T-helper 1 cell treated with Interleukin-12 subunit alpha and Interleukin-12 subunit beta and Interleukin-4 antibody, amounts not matched to agents 30 μg/mL and 1 μg/mL, for 36 hours (primary cell): Measurements from ENCODE around the gene FXYD5.

Experiments
- H3K27ac Mint-ChIP-seq: one replicate; pipeline ENCODE4 v1.8.0; 2021; ENCODE audit warnings: mild to moderate bottlenecking, mixed read lengths
- H3K27me3 Mint-ChIP-seq: one replicate; pipeline ENCODE4 v1.8.0; 2021; ENCODE audit warnings: low read depth, mixed read lengths
- H3K36me3 Mint-ChIP-seq: one replicate; pipeline ENCODE4 v1.8.0; 2021; ENCODE audit warnings: low read depth, mixed read lengths
- H3K4me1 Mint-ChIP-seq: one replicate; pipeline ENCODE4 v1.8.0; 2021; ENCODE audit warnings: low read depth, mixed read lengths
- H3K4me3 Mint-ChIP-seq: one replicate; pipeline ENCODE4 v1.8.0; 2021; ENCODE audit warnings: mild to moderate bottlenecking, moderate library complexity, mixed read lengths
- H3K9me3 Mint-ChIP-seq: one replicate; pipeline ENCODE4 v1.8.0; 2021; ENCODE audit warnings: mixed read lengths

Gene FXYD5

GRCh38 chr19:35154525-35155406 lies at the start of gene FXYD5:
TSS of gene FXYD5 (plus strand) at chr19:35154735. CDS start at chr19:35155551, 816 bp downstream.
- peaks cover 38% of the 10 kb centered on the region for H3K36me3 Mint-ChIP-seq
- H3K4me1 Mint-ChIP-seq, result peaks cover 39% of the 10 kb centered on the region
- H3K27ac Mint-ChIP-seq, result peak within 1 kb of the TSS; percentile 98
- H3K27me3 Mint-ChIP-seq, result peaks cover 6% of the 10 kb centered on the region
- peak within 1 kb of the TSS; percentile 99 for H3K4me3 Mint-ChIP-seq
- no peaks in the 10 kb centered on the region for H3K9me3 Mint-ChIP-seq

DNA sequence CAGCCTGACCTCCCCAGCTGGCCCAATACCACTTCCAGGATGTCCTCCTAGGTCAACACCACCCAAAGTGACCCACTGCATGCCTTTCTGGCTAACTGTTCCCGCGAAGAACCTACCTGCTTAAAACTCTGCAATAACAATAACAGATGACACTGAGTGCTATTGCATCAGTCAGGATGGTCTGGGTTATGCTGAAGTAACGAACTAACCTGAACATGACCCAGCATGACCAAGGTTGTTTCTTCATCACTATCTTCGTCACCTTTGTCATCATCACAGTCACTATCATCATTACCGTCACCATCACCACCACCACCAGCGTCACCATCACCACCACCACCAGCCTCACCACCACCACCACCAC lies 49.5 kb upstream of the FXYD5 start:
- Mint-ChIP-seq H3K36me3 (no peaks in the 10 kb centered on the region), H3K27ac (no peak overlapping the region), H3K4me1 (peaks cover 5% of the 10 kb centered on the region), H3K9me3 (peaks cover 7% of the 10 kb centered on the region), H3K4me3 (no peak overlapping the region), H3K27me3 (no peaks in the 10 kb centered on the region)

DNA sequence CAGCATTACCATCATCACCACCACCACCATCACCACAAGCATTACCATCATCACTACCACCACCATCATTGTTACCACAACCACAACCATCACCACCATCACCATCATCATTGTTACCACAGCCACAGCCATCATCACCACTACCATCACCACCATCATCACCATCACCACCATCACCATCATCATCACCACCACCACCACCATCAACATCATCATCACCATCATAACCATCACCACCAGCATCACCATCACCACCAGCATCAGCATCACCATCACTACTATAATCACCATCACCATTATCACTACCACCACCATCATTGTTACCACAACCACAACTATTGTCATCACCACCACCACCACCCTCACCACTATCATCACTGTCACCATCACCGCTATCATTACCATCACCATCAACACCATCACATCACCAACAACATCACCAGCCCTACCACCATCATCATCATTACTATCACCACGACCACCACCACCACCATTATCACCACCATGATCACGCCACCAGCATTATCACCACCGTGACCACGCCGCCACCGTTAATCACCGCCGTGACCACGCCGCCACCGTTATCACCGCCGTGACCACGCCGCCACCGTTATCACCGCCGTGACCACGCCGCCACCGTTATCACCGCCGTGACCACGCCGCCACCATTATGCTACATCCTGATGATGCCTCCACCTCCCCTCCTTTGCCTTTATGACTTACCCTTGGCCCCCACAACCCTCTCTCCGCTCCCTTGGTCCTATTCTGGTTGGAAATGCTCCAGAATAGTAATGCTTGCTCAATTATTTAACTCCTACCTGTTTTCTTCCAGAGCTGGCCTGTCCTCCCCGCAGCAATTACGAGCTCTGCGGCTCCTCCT lies 48.9 kb upstream of the FXYD5 start:
- Mint-ChIP-seq H3K27ac (no peak overlapping the region), H3K4me3 (no peak overlapping the region), H3K36me3 (no peaks in the 10 kb centered on the region), H3K27me3 (no peaks in the 10 kb centered on the region), H3K9me3 (peaks cover 7% of the 10 kb centered on the region), H3K4me1 (peaks cover 5% of the 10 kb centered on the region)

DNA sequence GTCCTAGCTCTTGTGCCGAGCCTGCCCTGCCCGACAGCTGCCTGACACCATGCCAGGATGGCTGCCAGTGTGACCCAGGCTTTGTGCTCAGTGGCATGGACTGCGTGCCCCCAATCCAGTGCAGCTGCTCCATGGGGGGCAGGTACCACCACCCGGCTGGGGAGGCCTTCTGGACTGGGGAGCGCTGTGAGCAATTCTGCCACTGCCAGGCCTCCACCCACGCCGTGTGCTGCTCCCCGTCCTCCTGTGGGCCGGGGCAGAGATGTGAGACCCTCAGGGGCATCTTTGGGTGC lies 48.3 kb upstream of the FXYD5 start:
- H3K27me3 Mint-ChIP-seq, result no peaks in the 10 kb centered on the region
- peaks cover 5% of the 10 kb centered on the region for H3K4me1 Mint-ChIP-seq
- H3K9me3 Mint-ChIP-seq, result peaks cover 7% of the 10 kb centered on the region
- H3K36me3 Mint-ChIP-seq, result no peaks in the 10 kb centered on the region
- H3K4me3 Mint-ChIP-seq, result no peak overlapping the region
- no peak overlapping the region for H3K27ac Mint-ChIP-seq

GRCh38 chr19:35106898-35107541 lies 47.5 kb upstream of the FXYD5 start:
- Mint-ChIP-seq H3K27me3 (peaks cover 3% of the 10 kb centered on the region), H3K27ac (no peak overlapping the region)

DNA sequence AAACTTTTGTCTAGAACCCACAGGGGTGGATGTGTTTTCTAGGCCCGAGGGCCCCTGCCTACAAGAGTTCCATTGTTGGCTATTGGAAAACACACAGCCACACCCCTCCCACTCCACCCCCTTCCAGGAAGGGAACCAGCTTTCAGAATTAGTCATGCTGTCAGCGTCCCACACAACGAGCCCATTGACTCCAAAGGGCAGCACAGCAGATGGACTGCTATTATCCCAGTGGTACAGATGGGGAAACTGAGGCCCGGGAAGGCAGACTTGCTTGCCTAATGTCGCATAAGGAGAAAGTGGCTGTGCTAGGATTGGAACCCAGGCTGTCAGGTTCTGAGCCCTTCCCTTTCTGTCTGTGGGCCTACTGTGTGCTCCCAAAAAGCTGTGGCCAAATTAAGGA lies 47.0 kb upstream of the FXYD5 start:
- Mint-ChIP-seq H3K9me3 (peaks cover 7% of the 10 kb centered on the region), H3K4me3 (no peak overlapping the region), H3K27ac (no peak overlapping the region), H3K4me1 (peaks cover 6% of the 10 kb centered on the region), H3K27me3 (peaks cover 4% of the 10 kb centered on the region), H3K36me3 (no peaks in the 10 kb centered on the region)

More at GRCh38 chr19:35106898-35107541, 47.5 kb upstream of the FXYD5 start:
- Mint-ChIP-seq H3K36me3 (no peaks in the 10 kb centered on the region), H3K4me1 (peaks cover 6% of the 10 kb centered on the region), H3K4me3 (no peak overlapping the region), H3K9me3 (peaks cover 7% of the 10 kb centered on the region)

GRCh38 chr19:35108730-35109129 lies 45.8 kb upstream of the FXYD5 start:
- Mint-ChIP-seq H3K27me3 (peaks cover 4% of the 10 kb centered on the region), H3K4me1 (peaks cover 6% of the 10 kb centered on the region), H3K9me3 (peaks cover 7% of the 10 kb centered on the region), H3K36me3 (no peaks in the 10 kb centered on the region), H3K4me3 (no peak overlapping the region), H3K27ac (no peak overlapping the region)

- H3K36me3 Mint-ChIP-seq, result no peaks in the 10 kb centered on the region
- peaks cover 4% of the 10 kb centered on the region for H3K27me3 Mint-ChIP-seq
- no peak overlapping the region for H3K27ac Mint-ChIP-seq
- H3K9me3 Mint-ChIP-seq, result peaks cover 7% of the 10 kb centered on the region
- H3K4me1 Mint-ChIP-seq, result peaks cover 7% of the 10 kb centered on the region
- no peak overlapping the region for H3K4me3 Mint-ChIP-seq
Measured at GRCh38 chr19:35109395-35110112, 45.0 kb upstream of the FXYD5 start.

GRCh38 chr19:35110974-35111373 lies 43.6 kb upstream of the FXYD5 start:
- no peaks in the 10 kb centered on the region for H3K36me3 Mint-ChIP-seq
- H3K4me3 Mint-ChIP-seq, result no peak overlapping the region
- peaks cover 7% of the 10 kb centered on the region for H3K9me3 Mint-ChIP-seq
- H3K27me3 Mint-ChIP-seq, result peaks cover 4% of the 10 kb centered on the region
- no peak overlapping the region for H3K27ac Mint-ChIP-seq
- H3K4me1 Mint-ChIP-seq, result peaks cover 10% of the 10 kb centered on the region

- Mint-ChIP-seq H3K4me1 (peaks cover 5% of the 10 kb centered on the region), H3K27me3 (peaks cover 10% of the 10 kb centered on the region), H3K36me3 (no peaks in the 10 kb centered on the region), H3K9me3 (no peaks in the 10 kb centered on the region), H3K4me3 (no peak overlapping the region), H3K27ac (no peak overlapping the region)
Measured at GRCh38 chr19:35112995-35113688, 41.4 kb upstream of the FXYD5 start.

- H3K4me1 Mint-ChIP-seq, result peaks cover 5% of the 10 kb centered on the region
- H3K27ac Mint-ChIP-seq, result no peak overlapping the region
- H3K27me3 Mint-ChIP-seq, result peaks cover 10% of the 10 kb centered on the region
- H3K9me3 Mint-ChIP-seq, result no peaks in the 10 kb centered on the region
- no peaks in the 10 kb centered on the region for H3K36me3 Mint-ChIP-seq
- H3K4me3 Mint-ChIP-seq, result no peak overlapping the region
Measured at GRCh38 chr19:35114353-35115176, 40.0 kb upstream of the FXYD5 start.

GRCh38 chr19:35115177-35115951 lies 39.2 kb upstream of the FXYD5 start, which contains the start of gene FXYD3:
TSS of gene FXYD3 (plus strand) at chr19:35115823. CDS start at chr19:35119377, 3,554 bp downstream.
- Mint-ChIP-seq H3K4me1 (peaks cover 5% of the 10 kb centered on the region), H3K27me3 (peaks cover 10% of the 10 kb centered on the region), H3K4me3 (no peak within 1 kb of the TSS), H3K9me3 (no peaks in the 10 kb centered on the region), H3K36me3 (no peaks in the 10 kb centered on the region), H3K27ac (no peak within 1 kb of the TSS)
